WI38 (cell line): ENCODE results near the gene FAM120A.
A peak's percentile ranks its signal among the peaks of the same experiment; 100 is the strongest.
"Not testable (repeated sequence)": the region's sequence is repeated elsewhere in the genome, so short reads cannot be mapped to it uniquely, and the experiment has no call there.

Source experiments
- H3K4me3 ChIP-seq: 2 replicates; pipeline ENCODE4 v1.5.1; 2011; ENCODE audit warnings: low read depth, mild to moderate bottlenecking, control low read depth, low read length
- CTCF ChIP-seq: IDR thresholded peaks from 2 replicates; pipeline ENCODE4 v1.5.1; 2012; ENCODE audit warnings: low read depth, mild to moderate bottlenecking, control low read depth, low read length

The FAM120A gene

GRCh38 chr9:93436655-93437407 lies 14.7 kb upstream of the FAM120A start:
- TF ChIP-seq CTCF: no peak
- no peak overlapping the region for H3K4me3 ChIP-seq

- no peak for TF ChIP-seq CTCF
- H3K4me3 ChIP-seq: no peak overlapping the region
Observed at GRCh38 chr9:93437996-93438395, 13.5 kb upstream of the FAM120A start.

GRCh38 chr9:93439301-93439700 lies 12.2 kb upstream of the FAM120A start:
- not testable (repeated sequence) for H3K4me3 ChIP-seq

GRCh38 chr9:93440896-93441580 lies 10.4 kb upstream of the FAM120A start:
- no peak overlapping the region for H3K4me3 ChIP-seq
- TF ChIP-seq CTCF: no peak

- no peak for TF ChIP-seq CTCF
- H3K4me3 ChIP-seq: no peak overlapping the region
Observed at GRCh38 chr9:93446073-93446472, 5.4 kb upstream of the FAM120A start.

- H3K4me3 ChIP-seq: no peak overlapping the region
- no peak for TF ChIP-seq CTCF
Observed at GRCh38 chr9:93447655-93448054, 3.8 kb upstream of the FAM120A start.

GRCh38 chr9:93451849-93452709 lies 594 bp downstream of the FAM120A start:
- H3K4me3 ChIP-seq: peak overlapping the region; percentile 91
- no peak for TF ChIP-seq CTCF
